PFSK-1 (cell line): ENCODE results near the gene CDC42EP2.

ENCODE experiments used
- REST ChIP-seq, 2 experiments: IDR thresholded peaks; 2 replicates each; pipeline versions ENCODE4 v1.6.1 to v1.8.0; 2011 to 2012; ENCODE audit warnings: low read depth in 2 of 2, low read length in 2 of 2, control low read depth in 1 of 2, inconsistent platforms in 1 of 2, mild to moderate bottlenecking in 1 of 2, moderate library complexity in 1 of 2; ENCODE audit not compliant: insufficient read depth in 1 of 2
- TAF1 ChIP-seq: IDR thresholded peaks from 2 replicates; pipeline ENCODE4 v1.6.1; 2012; ENCODE audit warnings: low read length, control low read depth, borderline replicate concordance; ENCODE audit not compliant: insufficient read depth

DNA sequence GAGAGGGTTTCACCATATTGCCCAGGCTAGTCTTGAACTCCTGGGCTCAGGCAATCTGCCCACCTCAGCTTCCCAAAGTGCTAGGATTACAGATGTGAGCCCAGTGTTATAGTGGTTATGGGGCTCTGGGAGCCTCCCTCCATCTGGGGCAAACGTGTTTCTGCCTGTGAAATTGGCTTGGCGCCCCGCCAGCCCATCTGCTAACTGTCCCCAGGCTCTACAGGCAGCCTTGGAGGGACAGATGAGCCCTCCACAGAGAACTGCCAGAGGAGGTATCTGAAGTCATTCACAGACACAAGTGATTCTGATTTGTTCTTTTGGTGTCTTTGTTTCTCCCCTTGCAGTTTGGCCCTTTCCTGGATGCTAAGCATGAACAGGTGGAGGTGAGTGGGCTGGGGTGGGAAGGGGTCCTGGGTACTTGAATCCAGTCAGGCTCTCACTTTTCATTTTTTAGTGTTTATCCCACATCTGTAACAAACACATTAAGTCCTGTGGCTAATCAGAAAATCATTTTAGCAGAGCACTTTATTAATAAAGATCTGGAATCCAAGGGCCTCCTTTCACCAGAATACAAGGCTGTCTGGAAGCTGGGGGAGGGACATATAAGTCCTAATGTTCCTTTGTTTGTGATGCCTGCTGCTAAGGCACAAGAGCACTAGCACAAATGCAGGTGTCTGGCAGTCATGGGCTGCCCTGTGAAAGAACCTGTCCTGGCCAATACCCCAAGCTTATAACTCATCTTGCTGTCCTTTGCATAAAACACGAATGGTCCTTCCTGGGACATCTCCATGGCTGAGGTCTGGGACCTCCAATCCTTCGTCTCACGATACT, 25.7 kb upstream of the CDC42EP2 start:
- TF ChIP-seq REST (IDR thresholded peaks at IDR 0.05; ENCODE audit: insufficient read depth in 1 of 2, low read depth in 2 of 2, low read length in 2 of 2) (no peak), TAF1 (no peak)
